K562 (cell line): ENCODE measurements around the gene RESF1. TPM values are rescaled to one million over a fixed set of nuclear protein-coding genes. Genes with fewer than 3 reads are reported as not detected.

Experiments
- CLOCK ChIP-seq: fragments of 250-450 bp; sonication (Bioruptor Pico); IDR thresholded peaks from 2 replicates; pipeline ENCODE4 v1.4.0; 2020; ENCODE audit warnings: mild to moderate bottlenecking, moderate library complexity, borderline replicate concordance
- CTBP1 ChIP-seq: fragments of 450-650 bp; IDR thresholded peaks from 2 replicates; pipeline ENCODE4 v1.6.1; 2016; ENCODE audit warnings: borderline replicate concordance
- DIDO1 ChIP-seq: fragments of 450-650 bp; IDR thresholded peaks from 2 replicates; pipeline ENCODE4 v1.6.1; 2016; ENCODE audit warnings: low read depth, missing biosample characterization, missing genetic modification characterization
- HCFC1 ChIP-seq: IDR thresholded peaks from 2 replicates; pipeline ENCODE4 v1.6.1; 2012; ENCODE audit warnings: low read depth, low read length, improper control_type of control experiment
- MEF2D ChIP-seq: conservative IDR thresholded peaks from 2 replicates; pipeline ENCODE4 v1.6.1; 2016; ENCODE audit warnings: low read depth, missing genetic modification characterization, missing compliant biosample characterization
- MYBL2 ChIP-seq, 2 experiments: fragments of 450-650 bp in 1 of 2; sonication (generic) in 1 of 2; formaldehyde crosslinking in 1 of 2; IDR thresholded peaks; 2 replicates each; pipeline versions ENCODE4 v1.6.1 to v1.8.1; 2017 to 2022; ENCODE audit warnings: borderline replicate concordance in 1 of 2, inconsistent platforms in 1 of 2, low read depth in 1 of 2, mild to moderate bottlenecking in 1 of 2, missing genetic modification reagents in 1 of 2, moderate library complexity in 1 of 2
- PHTF2 ChIP-seq: fragments of 250-450 bp; sonication (Bioruptor Pico); IDR thresholded peaks from 2 replicates; pipeline ENCODE4 v1.5.0; 2021; ENCODE audit warnings: mild to moderate bottlenecking
- RBM15 ChIP-seq: fragments of 200-400 bp; formaldehyde crosslinking; IDR thresholded peaks from 2 replicates; pipeline ENCODE4 v1.6.1; 2018; ENCODE audit warnings: mild to moderate bottlenecking, low read length, moderate library complexity; ENCODE audit not compliant: insufficient read depth
- SP2 ChIP-seq: IDR thresholded peaks from 2 replicates; pipeline ENCODE4 v1.6.1; 2011; ENCODE audit warnings: mild to moderate bottlenecking, low read depth, low read length, moderate library complexity; ENCODE audit not compliant: poor library complexity, severe bottlenecking; ENCODE audit errors: extremely low read depth
- ZNF280A ChIP-seq: fragments of 450-650 bp; IDR thresholded peaks from 2 replicates; pipeline ENCODE4 v1.6.1; 2018; ENCODE audit warnings: mild to moderate bottlenecking, low read depth; ENCODE audit not compliant: partially characterized antibody
- ZNF592 ChIP-seq: fragments of 450-650 bp; IDR thresholded peaks from 2 replicates; pipeline ENCODE4 v1.6.1; 2017; ENCODE audit warnings: antibody characterized with exemption, mild to moderate bottlenecking
- polyA plus RNA-seq, 8 experiments: library from polyadenylated mRNA; depleted of rRNA in 4 of 8; stranded (reverse) in 5 of 8; unstranded in 3 of 8; fragments of >200 nt; fragmentation: Nextera tagmentation in 2 of 8; fragmentation: Illumina TruSeq in 1 of 8; extraction: Ambion mirVana in 2 of 8; extraction: Trizol in 1 of 8; gene quantifications; 2 replicates each; pipeline versions ENCODE4 v1.2.1 to v1.2.3, GENCODE V29; 2011 to 2014; ENCODE audit warnings: inconsistent platforms in 1 of 8, missing spikeins in 1 of 8
- total RNA-seq, 7 experiments: library from RNA; depleted of rRNA in 6 of 7; stranded (reverse); fragments of >200 nt in 6 of 7; fragmentation: Illumina TruSeq in 2 of 7; extraction: Trizol in 2 of 7; gene quantifications; 2 replicates each; pipeline versions ENCODE4 v1.2.1 to v1.2.3, GENCODE V29; 2011 to 2021; ENCODE audit warnings: low replicate concordance in 1 of 7
- TF ChIP-seq, protein P1 (sequence below): sonication (generic); formaldehyde crosslinking; IDR thresholded peaks from 2 replicates; pipeline ENCODE4 v1.8.0; 2023; ENCODE audit warnings: missing genetic modification reagents, mild to moderate bottlenecking, borderline replicate concordance

The RESF1 gene
- total and polyA plus RNA-seq, 9 of the 15 experiments (the other 6 are each of a cell fraction or from before 2014, with no cell fraction given) = 21.5 to 121 (median 53.6) TPM

GRCh38 chr12:32000373-32001005 lies 41.3 kb downstream of the RESF1 start (continued):
- TF ChIP-seq HCFC1 = no peak
- TF ChIP-seq, protein P1, sequence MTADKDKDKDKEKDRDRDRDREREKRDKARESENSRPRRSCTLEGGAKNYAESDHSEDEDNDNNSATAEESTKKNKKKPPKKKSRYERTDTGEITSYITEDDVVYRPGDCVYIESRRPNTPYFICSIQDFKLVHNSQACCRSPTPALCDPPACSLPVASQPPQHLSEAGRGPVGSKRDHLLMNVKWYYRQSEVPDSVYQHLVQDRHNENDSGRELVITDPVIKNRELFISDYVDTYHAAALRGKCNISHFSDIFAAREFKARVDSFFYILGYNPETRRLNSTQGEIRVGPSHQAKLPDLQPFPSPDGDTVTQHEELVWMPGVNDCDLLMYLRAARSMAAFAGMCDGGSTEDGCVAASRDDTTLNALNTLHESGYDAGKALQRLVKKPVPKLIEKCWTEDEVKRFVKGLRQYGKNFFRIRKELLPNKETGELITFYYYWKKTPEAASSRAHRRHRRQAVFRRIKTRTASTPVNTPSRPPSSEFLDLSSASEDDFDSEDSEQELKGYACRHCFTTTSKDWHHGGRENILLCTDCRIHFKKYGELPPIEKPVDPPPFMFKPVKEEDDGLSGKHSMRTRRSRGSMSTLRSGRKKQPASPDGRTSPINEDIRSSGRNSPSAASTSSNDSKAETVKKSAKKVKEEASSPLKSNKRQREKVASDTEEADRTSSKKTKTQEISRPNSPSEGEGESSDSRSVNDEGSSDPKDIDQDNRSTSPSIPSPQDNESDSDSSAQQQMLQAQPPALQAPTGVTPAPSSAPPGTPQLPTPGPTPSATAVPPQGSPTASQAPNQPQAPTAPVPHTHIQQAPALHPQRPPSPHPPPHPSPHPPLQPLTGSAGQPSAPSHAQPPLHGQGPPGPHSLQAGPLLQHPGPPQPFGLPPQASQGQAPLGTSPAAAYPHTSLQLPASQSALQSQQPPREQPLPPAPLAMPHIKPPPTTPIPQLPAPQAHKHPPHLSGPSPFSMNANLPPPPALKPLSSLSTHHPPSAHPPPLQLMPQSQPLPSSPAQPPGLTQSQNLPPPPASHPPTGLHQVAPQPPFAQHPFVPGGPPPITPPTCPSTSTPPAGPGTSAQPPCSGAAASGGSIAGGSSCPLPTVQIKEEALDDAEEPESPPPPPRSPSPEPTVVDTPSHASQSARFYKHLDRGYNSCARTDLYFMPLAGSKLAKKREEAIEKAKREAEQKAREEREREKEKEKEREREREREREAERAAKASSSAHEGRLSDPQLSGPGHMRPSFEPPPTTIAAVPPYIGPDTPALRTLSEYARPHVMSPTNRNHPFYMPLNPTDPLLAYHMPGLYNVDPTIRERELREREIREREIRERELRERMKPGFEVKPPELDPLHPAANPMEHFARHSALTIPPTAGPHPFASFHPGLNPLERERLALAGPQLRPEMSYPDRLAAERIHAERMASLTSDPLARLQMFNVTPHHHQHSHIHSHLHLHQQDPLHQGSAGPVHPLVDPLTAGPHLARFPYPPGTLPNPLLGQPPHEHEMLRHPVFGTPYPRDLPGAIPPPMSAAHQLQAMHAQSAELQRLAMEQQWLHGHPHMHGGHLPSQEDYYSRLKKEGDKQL (CRISPR knock-in tag) = no peak
- no peak for TF ChIP-seq RBM15
- peak; percentile 80 for TF ChIP-seq CTBP1
- TF ChIP-seq CLOCK = no peak
- TF ChIP-seq MYBL2 (IDR thresholded peaks at IDR 0.05; ENCODE audit: low read depth) = no peak; the same call in 1 of the 2 replicates
- no peak for TF ChIP-seq MYBL2 (CRISPR knock-in tag; IDR thresholded peaks at IDR 0.05; ENCODE audit: borderline replicate concordance)
- TF ChIP-seq ZNF280A = no peak
- no peak for TF ChIP-seq DIDO1 (tag)
- TF ChIP-seq ZNF592 = 0 out of 2 replicates have a peak, but pooled peaks have one; percentile 31
- no peak for TF ChIP-seq MEF2D (tag)
- TF ChIP-seq PHTF2 (CRISPR knock-in tag) = no peak
- no peak for TF ChIP-seq SP2
